Stimulated activated CD4-positive, alpha-beta T cell treated with anti-CD3 and anti-CD28 coated beads, Interleukin-1b, Interleukin-23, amount 100 ng/mL, for 1 hour (primary cell): ENCODE results near the gene FGD5.
"Not testable (repeated sequence)": the region's sequence is repeated elsewhere in the genome, so short reads cannot be mapped to it uniquely, and the experiment has no call there.

Experiments
- DNase-seq, 2 donors: peaks; one replicate each; pipeline ENCODE4 v3.0.0-alpha.2; 2020; ENCODE audit warnings: low read depth in 2 of 2

FGD5 gene

GRCh38 chr3:14876921-14877333 is 58.2 kb downstream of the FGD5 start:
- DNase-seq, result no peak

GRCh38 chr3:14877469-14877868 is 58.7 kb downstream of the FGD5 start:
- DNase-seq, result no peak

- DNase-seq, result peak in 1 of 2 donors; percentile 7
Measured at GRCh38 chr3:14879211-14879874, 60.6 kb downstream of the FGD5 start.

- DNase-seq, result no peak
Measured at GRCh38 chr3:14880447-14881106, 61.8 kb downstream of the FGD5 start.

GRCh38 chr3:14883226-14883625 is 64.5 kb downstream of the FGD5 start:
- no peak for DNase-seq

- DNase-seq, result no peak
Measured at GRCh38 chr3:14884665-14885064, 65.9 kb downstream of the FGD5 start.

- no peak for DNase-seq
Measured at GRCh38 chr3:14885307-14885706, 66.5 kb downstream of the FGD5 start.

GRCh38 chr3:14886101-14886500 is 67.3 kb downstream of the FGD5 start:
- no peak for DNase-seq

- DNase-seq, result no peak
Measured at GRCh38 chr3:14889205-14889604, 70.4 kb downstream of the FGD5 start.

- no peak for DNase-seq
Measured at GRCh38 chr3:14889943-14890342, 71.2 kb downstream of the FGD5 start.

GRCh38 chr3:14890476-14890875 is 71.7 kb downstream of the FGD5 start:
- no peak for DNase-seq

GRCh38 chr3:14891135-14892132 is 72.7 kb downstream of the FGD5 start:
- no peak for DNase-seq

GRCh38 chr3:14892226-14892625 is 73.5 kb downstream of the FGD5 start:
- DNase-seq, result no peak

GRCh38 chr3:14894085-14894484 is 75.3 kb downstream of the FGD5 start:
- DNase-seq, result no peak

GRCh38 chr3:14897266-14897665 is 78.5 kb downstream of the FGD5 start:
- DNase-seq, result no peak

GRCh38 chr3:14898929-14899328 is 80.2 kb downstream of the FGD5 start:
- no peak for DNase-seq

- no peak for DNase-seq
Measured at GRCh38 chr3:14899993-14900618, 81.3 kb downstream of the FGD5 start.

- DNase-seq, result no peak
Measured at GRCh38 chr3:14900881-14901873, 82.4 kb downstream of the FGD5 start.

GRCh38 chr3:14902719-14903118 is 84.0 kb downstream of the FGD5 start:
- DNase-seq, result no peak

- DNase-seq, result not testable (repeated sequence)
Measured at GRCh38 chr3:14903501-14903900, 84.7 kb downstream of the FGD5 start.
